Ramos (cell line): ENCODE results near the gene PLD5.

Experiments used
- in situ Hi-C: fragments of 300-500 bp; cut with MboI; formaldehyde crosslinking; loops from one replicate; pipeline ENCODE4 v1.14.3; 2022; ENCODE audit warnings: low sequenced_read_pairs; ENCODE audit not compliant: unreplicated experiment

Gene PLD5

GRCh38 chr1:242506724-242507123 is 17.8 kb downstream of the PLD5 start:
- in situ Hi-C loops: no loop called here

- in situ Hi-C loops: no loop called here
These were observed 35.0 kb downstream of the PLD5 start for GRCh38 chr1:242489545-242489944.

- in situ Hi-C loops: no loop called here
These were observed 46.6 kb downstream of the PLD5 start for GRCh38 chr1:242477944-242478343.

GRCh38 chr1:242470774-242471173 is 53.7 kb downstream of the PLD5 start:
- in situ Hi-C loops: loop anchor here (25.0 kb wide), 1 partner anchor 842 kb away; no protein-coding TSS in a partner anchor

- in situ Hi-C loops: loop anchor here (25.0 kb wide), 1 partner anchor 844 kb away; no protein-coding TSS in a partner anchor
These were observed 55.7 kb downstream of the PLD5 start for GRCh38 chr1:242468784-242469183.

GRCh38 chr1:242467556-242468145 is 56.8 kb downstream of the PLD5 start:
- in situ Hi-C loops: loop anchor here (25.0 kb wide), 1 partner anchor 845 kb away; no protein-coding TSS in a partner anchor

GRCh38 chr1:242462867-242463266 is 61.6 kb downstream of the PLD5 start:
- in situ Hi-C loops: loop anchor here (25.0 kb wide), 1 partner anchor 849 kb away; no protein-coding TSS in a partner anchor

GRCh38 chr1:242459740-242460139 is 64.8 kb downstream of the PLD5 start:
- in situ Hi-C loops: loop anchor here (25.0 kb wide), 1 partner anchor 853 kb away; no protein-coding TSS in a partner anchor

GRCh38 chr1:242456726-242457269 is 67.7 kb downstream of the PLD5 start:
- in situ Hi-C loops: loop anchor here (25.0 kb wide), 1 partner anchor 856 kb away; no protein-coding TSS in a partner anchor

GRCh38 chr1:242455052-242455361 is 69.5 kb downstream of the PLD5 start:
- in situ Hi-C loops: loop anchor here (25.0 kb wide), 1 partner anchor 857 kb away; no protein-coding TSS in a partner anchor

- in situ Hi-C loops: loop anchor here (25.0 kb wide), 1 partner anchor 858 kb away; no protein-coding TSS in a partner anchor
These were observed 70.0 kb downstream of the PLD5 start for GRCh38 chr1:242454262-242455051.

GRCh38 chr1:242452573-242452972 is 71.9 kb downstream of the PLD5 start:
- in situ Hi-C loops: loop anchor here (25.0 kb wide), 1 partner anchor 860 kb away; no protein-coding TSS in a partner anchor

GRCh38 chr1:242449661-242450060 is 74.8 kb downstream of the PLD5 start:
- in situ Hi-C loops: loop anchor here (25.0 kb wide), 1 partner anchor 863 kb away; no protein-coding TSS in a partner anchor

- in situ Hi-C loops: no loop called here
These were observed 75.4 kb downstream of the PLD5 start for GRCh38 chr1:242448910-242449645.

- in situ Hi-C loops: no loop called here
These were observed 76.8 kb downstream of the PLD5 start for GRCh38 chr1:242447689-242448088.

GRCh38 chr1:242440757-242441156 is 83.7 kb downstream of the PLD5 start:
- in situ Hi-C loops: no loop called here

GRCh38 chr1:242435200-242435599 is 89.3 kb downstream of the PLD5 start:
- in situ Hi-C loops: no loop called here

- in situ Hi-C loops: no loop called here
These were observed 91.9 kb downstream of the PLD5 start for GRCh38 chr1:242432491-242433095.

- in situ Hi-C loops: no loop called here
These were observed 92.7 kb downstream of the PLD5 start for GRCh38 chr1:242431786-242432185.

GRCh38 chr1:242430956-242431355 is 93.5 kb downstream of the PLD5 start:
- in situ Hi-C loops: no loop called here
